ENCODE data around the gene DCDC2B.

DNA sequence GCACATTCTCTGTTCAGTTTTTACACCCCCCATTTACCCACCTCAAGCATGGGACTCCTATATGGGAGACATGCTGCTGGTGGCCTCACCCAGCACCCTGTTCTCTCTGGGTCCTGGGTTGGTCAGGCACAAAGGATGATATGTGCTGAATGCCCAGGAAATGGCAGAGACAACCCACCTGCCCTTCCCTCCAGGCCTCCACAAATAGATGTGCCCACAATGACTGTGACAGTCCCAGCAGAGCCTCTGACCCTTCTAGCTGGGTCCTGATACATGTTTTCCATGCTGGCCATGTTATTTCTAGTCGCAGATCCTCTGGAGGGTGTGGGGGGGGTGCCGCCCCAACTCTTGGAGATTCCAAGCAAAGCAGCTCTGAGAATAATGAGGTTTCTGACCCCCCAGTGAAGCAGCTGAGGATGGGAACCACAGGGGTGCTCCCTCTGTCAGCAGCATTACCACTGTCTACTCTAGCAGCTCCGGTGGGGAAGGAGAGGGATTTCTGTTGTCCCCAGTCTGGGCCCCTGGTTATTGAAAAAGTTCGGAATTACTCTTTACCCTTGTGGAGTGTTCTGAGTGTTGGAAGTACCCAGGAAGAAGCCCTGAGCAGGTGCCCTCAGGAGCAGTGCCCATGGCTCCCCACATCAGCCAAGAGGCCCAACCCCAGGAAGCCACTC is 9.7 kb upstream of the DCDC2B start:
- TF ChIP-seq CTCF (IDR thresholded peaks at IDR 0.05), result no peak
- TF ChIP-seq TEAD4 (CRISPR knock-in tag; IDR thresholded peaks at IDR 0.05), result no peak
- no peak for TF ChIP-seq MAX (CRISPR knock-in tag; IDR thresholded peaks at IDR 0.05)
- no peak for TF ChIP-seq ETV6 (CRISPR knock-in tag; IDR thresholded peaks at IDR 0.05)
- no peak for TF ChIP-seq FOXK1 (CRISPR knock-in tag; IDR thresholded peaks at IDR 0.05)
